HG02885 (cell line): ENCODE data around the gene SLC35A3.

Experiments used
- ATAC-seq: cut with Tn5 transposase; IDR thresholded peaks from one replicate; pipeline ENCODE4 v1.9.1; 2021; ENCODE audit warnings: mild to moderate bottlenecking; ENCODE audit not compliant: unreplicated experiment, poor library complexity

Gene SLC35A3

DNA sequence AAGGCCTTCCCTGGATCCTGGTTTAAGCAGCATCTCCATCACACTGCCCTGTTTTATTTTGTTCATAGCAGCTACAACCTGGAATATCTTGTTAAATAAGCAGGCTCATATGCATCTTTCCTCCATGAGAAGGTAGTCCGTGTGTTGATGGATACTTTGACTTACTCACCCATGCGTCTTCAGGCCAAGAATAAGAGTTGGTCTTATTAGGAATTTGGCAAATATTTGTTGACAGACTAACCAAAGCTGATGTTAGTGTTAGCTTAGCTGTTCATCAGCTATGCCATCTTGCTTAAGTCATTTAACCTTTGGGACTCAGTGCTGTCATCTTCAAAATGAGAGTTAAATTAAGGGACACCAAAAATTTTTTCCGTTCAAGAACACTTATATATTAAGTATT lies 103.7 kb downstream of the SLC35A3 start:
- no peak for ATAC-seq

DNA sequence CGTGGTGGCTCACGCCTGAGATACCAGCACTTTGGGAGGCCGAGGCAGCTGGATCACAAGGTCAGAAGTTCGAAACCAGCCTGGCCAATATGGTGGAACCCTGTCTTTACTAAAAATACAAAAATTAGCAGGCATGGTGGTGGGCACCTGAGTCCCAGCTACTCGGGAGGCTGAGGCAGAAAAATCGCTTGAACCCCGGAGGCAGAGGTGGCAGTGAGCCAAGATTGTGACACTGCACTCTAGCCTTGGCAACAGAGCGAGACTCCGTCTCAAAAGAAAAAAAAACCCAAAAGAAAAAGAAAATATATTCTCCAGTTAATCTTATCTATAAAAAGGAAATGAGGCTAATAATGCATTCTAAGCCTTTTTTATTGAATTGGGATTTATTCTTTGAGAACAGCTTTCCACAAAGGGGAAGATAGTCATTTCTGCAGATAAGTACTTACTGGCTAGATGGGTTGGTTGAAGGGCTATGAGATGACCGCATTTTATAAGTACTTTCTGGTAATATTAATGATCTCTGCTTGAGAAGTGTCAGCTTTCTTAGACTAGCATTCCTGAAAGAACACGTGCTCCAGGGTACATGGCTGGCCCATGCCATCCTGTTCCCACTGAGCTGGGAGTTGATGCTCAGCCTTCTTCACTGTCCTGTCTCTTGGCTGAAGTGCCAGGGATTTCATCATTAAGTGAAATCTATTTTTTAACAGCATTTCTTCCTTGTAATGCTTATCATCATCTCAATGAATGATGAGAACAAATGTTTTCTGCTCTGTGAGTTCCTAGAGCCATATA lies 105.0 kb downstream of the SLC35A3 start:
- ATAC-seq, result no peak

DNA sequence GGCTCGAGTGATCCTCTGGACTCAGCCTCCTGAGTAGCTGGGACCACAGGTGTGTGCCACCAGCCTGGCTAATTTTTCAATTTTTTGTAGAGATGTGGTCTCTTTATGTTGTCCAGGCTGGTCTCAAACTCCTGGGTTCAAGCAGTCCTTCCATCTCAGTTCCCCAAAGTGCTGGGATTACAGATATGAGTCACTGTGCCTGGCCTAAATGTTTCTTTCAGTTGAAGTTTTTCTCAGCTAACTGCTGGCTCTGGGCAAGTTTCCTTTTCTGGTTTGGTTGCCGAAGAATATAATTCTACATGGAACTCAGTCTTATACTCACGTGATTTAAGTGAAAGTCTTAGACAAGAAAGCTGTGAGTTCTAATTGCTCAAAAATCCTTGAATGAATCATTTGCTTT lies 106.0 kb downstream of the SLC35A3 start:
- ATAC-seq, result peak; percentile 50

DNA sequence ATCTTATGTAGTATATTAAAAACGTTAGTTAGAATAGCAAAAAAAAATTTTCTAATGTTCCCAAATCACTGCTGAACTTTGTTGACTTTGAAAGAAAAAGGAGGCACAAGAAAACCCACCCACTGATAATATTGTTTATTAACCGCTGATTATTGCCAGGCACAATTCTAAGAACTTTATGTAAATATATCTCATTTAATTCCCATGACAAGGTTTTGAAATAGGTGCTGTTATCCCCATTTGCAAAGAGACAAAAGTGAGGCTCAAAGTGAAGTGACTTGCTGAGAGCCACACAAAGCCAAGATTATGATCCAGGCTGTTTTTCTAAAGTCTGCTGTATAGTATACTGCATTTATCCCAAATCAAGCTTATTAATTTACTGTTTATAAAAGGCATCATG lies 106.5 kb downstream of the SLC35A3 start:
- ATAC-seq, result no peak

DNA sequence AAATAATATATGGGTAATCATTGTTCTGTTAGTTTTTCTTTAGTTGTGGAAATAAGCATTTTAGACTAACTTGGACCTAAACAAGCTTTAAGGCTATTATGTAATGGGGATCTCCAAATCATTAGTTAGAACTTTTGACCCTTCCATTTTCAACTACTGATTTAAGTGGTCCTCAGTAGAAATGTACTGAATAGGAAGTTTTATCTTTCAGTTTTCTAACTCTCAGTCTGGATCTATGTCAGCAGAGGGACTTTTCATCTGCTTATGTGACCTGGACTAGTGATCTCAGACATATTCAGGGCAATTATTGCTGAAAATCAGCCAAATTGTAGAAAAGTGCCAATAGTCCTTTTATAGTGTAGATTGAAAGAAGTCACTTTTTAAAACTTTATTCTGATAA lies 106.9 kb downstream of the SLC35A3 start:
- peak; percentile 71 for ATAC-seq

DNA sequence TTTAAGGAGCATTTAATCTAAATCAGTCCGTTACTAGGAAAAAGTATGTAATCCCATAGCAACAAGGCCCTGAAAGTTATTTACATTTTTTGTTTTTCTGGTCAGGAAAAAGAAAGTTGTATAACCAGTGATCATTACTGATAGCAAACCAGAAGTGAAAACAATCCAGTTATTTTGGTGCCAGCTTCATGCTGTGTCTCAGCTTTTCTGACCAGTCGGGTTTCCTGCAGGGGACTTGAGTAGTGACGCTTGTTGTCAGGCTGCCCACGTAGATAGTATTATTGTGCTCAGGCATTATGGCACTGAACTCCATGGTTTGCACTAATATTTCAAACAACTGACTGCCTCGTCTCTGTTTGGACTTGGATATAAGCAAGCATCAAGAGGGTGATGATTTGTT lies 107.7 kb downstream of the SLC35A3 start:
- ATAC-seq, result peak; percentile 67

DNA sequence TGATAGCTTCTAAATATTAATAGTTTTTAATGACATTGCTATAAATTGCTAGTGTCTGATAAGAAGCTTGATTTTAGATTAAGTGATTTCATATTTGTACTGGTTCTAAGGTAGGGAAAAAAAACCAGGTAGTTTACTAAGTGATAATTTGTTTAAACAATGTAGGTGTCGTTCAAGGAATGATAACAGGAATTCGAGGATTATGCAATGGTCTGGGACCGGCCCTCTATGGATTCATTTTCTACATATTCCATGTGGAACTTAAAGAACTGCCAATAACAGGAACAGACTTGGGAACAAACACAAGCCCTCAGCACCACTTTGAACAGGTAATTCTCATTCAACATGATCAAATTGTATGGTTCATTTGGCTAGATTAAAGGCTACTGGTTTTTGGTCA lies 110.5 kb downstream of the SLC35A3 start:
- ATAC-seq, result no peak
